Cardiac fibroblast (primary cell): Measurements from ENCODE around the gene TTC3.
A peak's percentile ranks its signal among the peaks of the same experiment; 100 is the strongest.
"Not testable (repeated sequence)": the region's sequence is repeated elsewhere in the genome, so short reads cannot be mapped to it uniquely, and the experiment has no call there.

Experiments used
- DNase-seq, 2 donors: peaks; one replicate each; pipeline versions ENCODE4 v3.0.0 to v3.0.0-alpha.2; 2010; ENCODE audit warnings: low read depth in 2 of 2
- H3K4me3 ChIP-seq, 2 donors: replicated peaks in 1 of 2; 1 replicate in 1 of 2; 2 replicates in 1 of 2; pipeline ENCODE4 v1.5.1; 2011; ENCODE audit warnings: low read depth in 2 of 2, low read length in 2 of 2, mild to moderate bottlenecking in 2 of 2, moderate library complexity in 1 of 2
- TF ChIP-seq, protein P1 (sequence below): IDR thresholded peaks from one replicate; pipeline ENCODE4 v1.5.1; 2011; ENCODE audit warnings: low read depth, mild to moderate bottlenecking, low read length, inconsistent platforms

The TTC3 gene

DNA sequence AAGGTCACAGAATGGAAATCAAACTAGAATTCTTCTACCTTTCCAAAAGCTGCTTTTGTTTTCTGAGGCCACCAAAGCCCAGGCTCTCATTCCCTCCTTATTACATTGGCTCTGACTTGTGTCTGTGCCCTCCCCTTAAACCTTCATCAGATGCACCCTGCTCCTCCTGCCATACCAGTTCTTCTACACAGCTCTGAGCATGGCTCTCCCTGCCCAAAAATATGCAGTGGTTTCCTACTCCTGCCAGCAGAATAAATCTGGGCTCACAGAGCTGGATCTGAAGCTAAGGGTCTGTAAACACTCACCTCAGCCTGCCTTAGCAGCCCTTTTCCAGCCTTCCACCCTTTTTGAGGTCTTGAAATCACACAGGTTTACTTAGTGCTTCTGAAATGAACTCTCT, 55.0 kb downstream of the TTC3 start:
- no peak for DNase-seq
- H3K4me3 ChIP-seq: no peak overlapping the region
- TF ChIP-seq, protein P1, sequence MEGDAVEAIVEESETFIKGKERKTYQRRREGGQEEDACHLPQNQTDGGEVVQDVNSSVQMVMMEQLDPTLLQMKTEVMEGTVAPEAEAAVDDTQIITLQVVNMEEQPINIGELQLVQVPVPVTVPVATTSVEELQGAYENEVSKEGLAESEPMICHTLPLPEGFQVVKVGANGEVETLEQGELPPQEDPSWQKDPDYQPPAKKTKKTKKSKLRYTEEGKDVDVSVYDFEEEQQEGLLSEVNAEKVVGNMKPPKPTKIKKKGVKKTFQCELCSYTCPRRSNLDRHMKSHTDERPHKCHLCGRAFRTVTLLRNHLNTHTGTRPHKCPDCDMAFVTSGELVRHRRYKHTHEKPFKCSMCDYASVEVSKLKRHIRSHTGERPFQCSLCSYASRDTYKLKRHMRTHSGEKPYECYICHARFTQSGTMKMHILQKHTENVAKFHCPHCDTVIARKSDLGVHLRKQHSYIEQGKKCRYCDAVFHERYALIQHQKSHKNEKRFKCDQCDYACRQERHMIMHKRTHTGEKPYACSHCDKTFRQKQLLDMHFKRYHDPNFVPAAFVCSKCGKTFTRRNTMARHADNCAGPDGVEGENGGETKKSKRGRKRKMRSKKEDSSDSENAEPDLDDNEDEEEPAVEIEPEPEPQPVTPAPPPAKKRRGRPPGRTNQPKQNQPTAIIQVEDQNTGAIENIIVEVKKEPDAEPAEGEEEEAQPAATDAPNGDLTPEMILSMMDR: no peak

DNA sequence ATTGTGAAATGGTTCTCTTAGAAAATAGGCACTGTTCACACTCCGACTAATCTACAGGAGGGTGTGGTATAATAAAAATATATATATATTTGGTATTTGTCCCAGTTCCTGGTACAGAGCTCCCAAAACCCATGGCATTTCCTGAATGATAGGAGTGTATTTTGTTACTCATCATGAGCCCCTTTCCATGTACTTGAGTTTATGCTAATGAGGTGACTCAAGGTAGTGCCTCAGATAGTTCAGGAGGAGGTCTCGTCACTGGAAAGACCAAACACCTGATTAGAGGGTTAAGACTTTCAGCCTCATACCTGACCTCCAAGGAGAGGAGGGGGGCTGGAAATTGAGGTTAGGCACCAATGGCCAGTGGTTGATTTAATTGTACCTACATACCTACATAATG, 57.9 kb downstream of the TTC3 start:
- TF ChIP-seq, protein P1: no peak
- DNase-seq: peak; percentile 53
- H3K4me3 ChIP-seq: no peak overlapping the region

DNA sequence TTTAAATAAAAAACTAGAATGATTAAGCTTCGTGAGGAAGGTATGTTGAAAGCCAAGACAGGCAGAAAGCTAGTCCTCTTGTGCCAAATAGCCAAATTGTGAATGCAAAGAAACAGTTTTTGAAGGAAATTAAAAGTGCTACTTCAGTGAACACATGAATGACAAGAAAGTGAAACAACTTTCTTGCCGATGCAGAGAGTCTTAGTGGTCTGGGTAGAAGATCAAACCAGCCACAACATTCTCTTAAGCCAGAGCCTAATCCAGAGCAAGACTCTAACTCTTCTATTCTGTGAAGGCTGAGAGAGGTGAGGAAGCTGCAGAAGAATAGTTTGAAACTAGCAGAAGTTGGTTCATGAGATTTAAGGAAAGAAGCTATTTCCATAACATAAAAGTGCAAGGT, 63.2 kb downstream of the TTC3 start:
- TF ChIP-seq, protein P1: no peak
- DNase-seq: no peak
- no peak overlapping the region for H3K4me3 ChIP-seq

DNA sequence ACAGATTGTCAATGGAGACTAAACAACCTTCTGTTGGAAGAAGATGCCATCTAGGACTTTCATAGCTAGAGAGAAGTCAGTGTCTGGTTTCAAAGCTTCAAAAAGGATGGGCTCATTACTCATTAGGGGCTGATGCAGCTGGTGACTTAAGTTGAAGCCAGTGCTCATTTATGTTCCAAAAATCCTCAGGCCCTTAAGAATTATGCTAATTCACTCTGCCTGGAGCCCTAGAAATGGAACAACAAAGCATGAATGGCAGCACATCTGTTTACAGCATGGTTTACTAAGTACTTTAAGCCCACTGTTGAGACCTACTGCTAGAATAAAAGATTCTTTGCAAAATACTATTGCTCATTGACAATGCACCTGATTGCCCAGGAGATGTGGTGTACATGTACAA, 63.7 kb downstream of the TTC3 start:
- TF ChIP-seq, protein P1: no peak
- no peak for DNase-seq
- no peak overlapping the region for H3K4me3 ChIP-seq

DNA sequence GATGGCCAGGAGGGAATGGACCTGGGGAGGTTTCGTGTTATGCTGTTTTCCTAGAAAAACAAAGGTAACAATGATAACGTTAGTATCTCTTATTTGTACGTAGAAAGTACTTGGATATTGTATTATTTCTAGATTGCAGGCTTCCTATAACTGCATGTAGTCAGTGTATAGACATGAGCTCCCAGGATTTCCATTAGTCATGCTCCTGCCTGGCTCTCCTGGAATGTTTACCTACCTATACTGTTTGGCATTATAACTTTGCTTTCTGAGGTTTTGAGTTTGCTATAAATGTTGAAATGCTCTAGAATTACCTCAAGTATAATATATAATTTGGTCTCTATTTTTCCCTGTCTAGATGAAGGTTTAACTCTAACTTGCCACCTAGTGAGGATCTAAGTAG, 66.1 kb downstream of the TTC3 start:
- no peak overlapping the region for H3K4me3 ChIP-seq
- TF ChIP-seq, protein P1: no peak
- DNase-seq: peak in 1 of 2 donors; percentile 33

DNA sequence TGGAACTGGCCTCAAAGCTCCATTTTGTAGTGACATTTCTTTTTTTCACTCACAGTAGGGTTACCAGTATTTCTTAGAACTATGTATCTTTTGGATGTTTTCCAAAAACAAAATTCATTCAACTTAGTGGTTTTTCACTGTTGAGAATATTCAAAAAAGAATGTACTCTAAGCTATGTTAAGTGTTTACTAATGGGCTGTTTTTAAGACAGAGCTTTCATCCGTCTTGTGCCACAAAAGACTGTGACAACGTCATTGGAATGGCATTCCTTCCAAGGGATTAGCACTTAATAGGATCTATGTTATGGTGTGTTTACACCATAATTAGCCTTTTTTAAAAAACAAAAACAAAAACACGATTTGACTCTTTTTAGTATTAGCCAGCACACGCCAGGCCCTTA, 66.8 kb downstream of the TTC3 start:
- no peak overlapping the region for H3K4me3 ChIP-seq
- TF ChIP-seq, protein P1: no peak
- peak; percentile 58 to 65 for DNase-seq

DNA sequence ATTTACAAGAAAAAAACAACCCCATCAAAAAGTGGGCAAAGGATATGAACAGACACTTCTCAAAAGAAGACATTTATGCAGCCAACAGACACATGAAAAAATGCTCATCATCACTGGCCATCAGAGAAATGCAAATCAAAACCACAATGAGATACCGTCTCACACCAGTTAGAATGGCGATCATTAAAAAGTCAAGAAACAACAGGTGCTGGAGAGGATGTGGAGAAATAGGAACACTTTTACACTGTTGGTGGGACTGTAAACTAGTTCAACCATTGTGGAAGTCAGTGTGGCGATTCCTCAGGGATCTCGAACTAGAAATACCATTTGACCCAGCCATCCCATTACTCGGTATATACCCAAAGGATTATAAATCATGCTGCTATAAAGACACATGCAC, 70.3 kb downstream of the TTC3 start:
- not testable (repeated sequence) for H3K4me3 ChIP-seq, DNase-seq
